Small intestine (tissue), 7 donors: ENCODE results near the gene FTCD. TPM values are rescaled to one million over a fixed set of nuclear protein-coding genes. Genes with fewer than 3 reads are reported as not detected.

Source experiments
- DNase-seq, 2 donors: peaks; one replicate each; pipeline versions ENCODE4 v3.0.0 to v3.0.0-alpha.2; 2013
- FAIRE-seq: peaks from 2 replicates; lab custom pipeline; 2012; peaks lifted over from hg19 to GRCh38; lab: Jason Lieb, UNC
- H3K27ac ChIP-seq, 3 donors: one replicate each; pipeline ENCODE4 v1.5.1; 2013; ENCODE audit warnings: low read length in 2 of 3, mild to moderate bottlenecking in 2 of 3, control low read depth in 1 of 3, inconsistent platforms in 1 of 3, low read depth in 1 of 3, moderate library complexity in 1 of 3
- H3K27me3 ChIP-seq, 3 donors: one replicate each; pipeline ENCODE4 v1.6.1; 2013; ENCODE audit warnings: low read length in 3 of 3, inconsistent platforms in 1 of 3; ENCODE audit not compliant: control insufficient read depth in 3 of 3, insufficient read depth in 3 of 3
- H3K36me3 ChIP-seq, 3 donors: one replicate each; pipeline ENCODE4 v1.6.1; 2013; ENCODE audit warnings: low read length in 3 of 3, inconsistent platforms in 1 of 3, low read depth in 1 of 3, mild to moderate bottlenecking in 1 of 3, moderate library complexity in 1 of 3; ENCODE audit not compliant: control insufficient read depth in 3 of 3, insufficient read depth in 2 of 3
- H3K4me1 ChIP-seq, 3 donors: one replicate each; pipeline ENCODE4 v1.6.1; 2013; ENCODE audit warnings: low read length in 2 of 3, inconsistent platforms in 1 of 3, low read depth in 1 of 3, mild to moderate bottlenecking in 1 of 3, moderate library complexity in 1 of 3; ENCODE audit not compliant: control insufficient read depth in 3 of 3, insufficient read depth in 2 of 3
- H3K4me3 ChIP-seq, 3 donors: one replicate each; pipeline ENCODE4 v1.5.1; 2013; ENCODE audit warnings: low read length in 3 of 3, control low read depth in 1 of 3, inconsistent platforms in 1 of 3, low read depth in 1 of 3, mild to moderate bottlenecking in 1 of 3, moderate library complexity in 1 of 3
- H3K9me3 ChIP-seq, 2 donors: one replicate each; pipeline ENCODE4 v1.6.1; 2013; ENCODE audit warnings: low read depth in 1 of 2, low read length in 1 of 2; ENCODE audit not compliant: control insufficient read depth in 2 of 2, insufficient read depth in 1 of 2
- WGBS, 3 donors: extraction: QIAGEN DNeasy Blood & Tissue Kit; methylation state at CpG; one replicate each; pipeline ENCODE4 v1.1.7; 2013; 5-methylcytosine and 5-hydroxymethylcytosine counted together
- polyA plus RNA-seq, 4 donors: library from polyadenylated mRNA; stranded (reverse) in 3 of 4; unstranded in 1 of 4; fragments of 200-250 nt in 3 of 4; fragments of 120-200 nt in 1 of 4; gene quantifications; one replicate each; pipeline versions ENCODE4 v1.2.1 to v1.2.3, GENCODE V29; 2013
- donor health status: healthy with polysubstance abuse.
- donor health status: control.
- donor health status: control.
- donor health status: Bipolar disorder and iron deficiency.
- donor health status: healthy.

The FTCD gene
- polyA plus RNA-seq, 4 donors = 0.31 to 71.8 (median 39.0) TPM

GRCh38 chr21:46135782-46136395 is 19.5 kb downstream of the FTCD start:
- no peak for DNase-seq
- Histone ChIP-seq H3K27me3 (no peaks in the 10 kb centered on the region), H3K4me3 (no peak overlapping the region), H3K36me3 (peaks cover 0 to 14% (median 0%) of the 10 kb centered on the region in 3 donors), H3K9me3 (no peaks in the 10 kb centered on the region), H3K27ac (no peak overlapping the region), H3K4me1 (peaks cover 0 to under 1% (median 0%) of the 10 kb centered on the region in 3 donors)
- 46 to 65% (median 60%) methylated on average over 4 to 7 of the region's 7 CpGs for WGBS, 3 donors
- FAIRE-seq = no peak

DNA sequence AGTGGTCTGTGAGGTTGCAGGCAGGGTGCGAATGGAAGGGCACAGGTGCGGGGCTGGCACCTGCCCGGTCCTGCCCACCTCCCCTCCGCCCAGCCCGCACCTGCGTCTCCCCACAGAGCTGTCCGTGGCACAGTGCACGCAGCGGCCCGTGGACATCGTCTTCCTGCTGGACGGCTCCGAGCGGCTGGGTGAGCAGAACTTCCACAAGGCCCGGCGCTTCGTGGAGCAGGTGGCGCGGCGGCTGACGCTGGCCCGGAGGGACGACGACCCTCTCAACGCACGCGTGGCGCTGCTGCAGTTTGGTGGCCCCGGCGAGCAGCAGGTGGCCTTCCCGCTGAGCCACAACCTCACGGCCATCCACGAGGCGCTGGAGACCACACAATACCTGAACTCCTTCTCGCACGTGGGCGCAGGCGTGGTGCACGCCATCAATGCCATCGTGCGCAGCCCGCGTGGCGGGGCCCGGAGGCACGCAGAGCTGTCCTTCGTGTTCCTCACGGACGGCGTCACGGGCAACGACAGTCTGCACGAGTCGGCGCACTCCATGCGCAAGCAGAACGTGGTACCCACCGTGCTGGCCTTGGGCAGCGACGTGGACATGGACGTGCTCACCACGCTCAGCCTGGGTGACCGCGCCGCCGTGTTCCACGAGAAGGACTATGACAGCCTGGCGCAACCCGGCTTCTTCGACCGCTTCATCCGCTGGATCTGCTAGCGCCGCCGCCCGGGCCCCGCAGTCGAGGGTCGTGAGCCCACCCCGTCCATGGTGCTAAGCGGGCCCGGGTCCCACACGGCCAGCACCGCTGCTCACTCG is 23.3 kb downstream of the FTCD start:
- Histone ChIP-seq H3K27me3 (no peaks in the 10 kb centered on the region), H3K9me3 (no peaks in the 10 kb centered on the region), H3K27ac (no peak overlapping the region), H3K4me3 (no peak overlapping the region), H3K36me3 (peaks cover 0 to 16% (median 0%) of the 10 kb centered on the region in 3 donors), H3K4me1 (no peaks in the 10 kb centered on the region)
- DNase-seq (no peak), FAIRE-seq (no peak)
- 95 to 97% (median 95%) methylated on average over 83 to 85 of the region's 85 CpGs for WGBS, 3 donors

DNA sequence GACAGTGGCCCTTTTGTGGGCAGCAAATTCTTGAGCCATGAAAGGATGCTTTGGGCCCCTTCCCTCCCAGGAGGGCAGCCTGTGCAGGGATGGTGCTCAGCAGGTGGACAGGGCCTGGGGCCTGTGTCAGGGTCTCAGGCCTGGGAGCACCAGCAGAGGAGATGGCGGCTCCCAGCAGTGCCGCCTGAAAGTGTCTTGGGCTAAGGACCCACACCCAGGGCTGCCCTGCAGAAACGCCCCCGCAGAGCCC is 23.9 kb downstream of the FTCD start:
- FAIRE-seq = no peak
- peaks cover 0 to 19% (median 0%) of the 10 kb centered on the region in 3 donors for H3K36me3 ChIP-seq
- H3K4me3 ChIP-seq = no peak overlapping the region
- H3K9me3 ChIP-seq = no peaks in the 10 kb centered on the region
- no peaks in the 10 kb centered on the region for H3K27me3 ChIP-seq
- 81 to 91% (median 90%) methylated on average over 4 of the region's 4 CpGs for WGBS, 3 donors
- DNase-seq = no peak
- H3K27ac ChIP-seq = no peak overlapping the region
- H3K4me1 ChIP-seq = no peaks in the 10 kb centered on the region

GRCh38 chr21:46130831-46131587 is 24.4 kb downstream of the FTCD start:
- no peak overlapping the region for H3K27ac ChIP-seq
- H3K9me3 ChIP-seq = no peaks in the 10 kb centered on the region
- 64 to 77% (median 76%) methylated on average over 22 of the region's 22 CpGs for WGBS, 3 donors
- H3K36me3 ChIP-seq = peaks cover 0 to 21% (median 0%) of the 10 kb centered on the region in 3 donors
- no peaks in the 10 kb centered on the region for H3K4me1 ChIP-seq
- FAIRE-seq (no peak), DNase-seq (no peak)
- no peaks in the 10 kb centered on the region for H3K27me3 ChIP-seq
- no peak overlapping the region for H3K4me3 ChIP-seq

DNA sequence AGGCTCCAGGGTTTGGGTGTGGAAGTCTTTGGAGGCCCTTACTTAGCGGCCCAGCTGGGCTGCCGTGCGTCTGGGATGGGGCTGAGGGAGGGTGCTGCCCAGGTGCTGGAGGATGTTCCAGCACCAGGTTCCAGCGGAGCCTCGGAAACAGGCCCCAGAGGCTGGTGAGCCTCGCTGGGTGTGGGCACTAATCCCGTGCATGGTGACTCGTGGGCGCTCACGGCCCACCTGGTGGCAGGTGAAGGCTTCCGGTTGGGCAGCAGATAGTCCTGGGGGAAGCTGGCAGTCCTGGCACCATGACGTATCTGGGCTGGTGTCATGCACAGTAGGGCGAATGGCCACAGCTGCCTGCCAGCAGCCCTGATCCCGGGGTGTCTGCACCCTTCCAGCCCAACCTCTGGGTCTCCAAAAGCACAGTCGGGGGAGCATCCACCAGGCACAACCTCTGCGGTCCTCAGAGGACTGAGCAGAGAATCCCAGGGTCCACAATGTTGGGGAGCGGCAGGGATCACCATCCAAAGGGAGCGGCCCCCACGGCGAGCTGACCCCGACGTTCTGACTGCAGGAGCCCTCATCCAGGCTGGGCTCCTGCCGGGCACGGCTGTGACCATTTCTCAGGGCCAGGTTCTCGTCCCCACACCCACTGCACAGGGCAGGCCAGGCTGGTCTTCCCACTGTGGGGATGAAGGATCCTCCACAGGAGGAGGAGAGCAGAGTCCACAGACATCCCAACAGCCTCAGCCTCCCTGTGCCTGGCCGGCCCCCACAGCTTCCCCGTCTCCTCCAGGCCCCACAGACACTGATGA is 25.3 kb downstream of the FTCD start:
- FAIRE-seq = no peak
- no peaks in the 10 kb centered on the region for H3K9me3 ChIP-seq
- H3K27me3 ChIP-seq = no peaks in the 10 kb centered on the region
- no peaks in the 10 kb centered on the region for H3K4me1 ChIP-seq
- H3K27ac ChIP-seq = no peak overlapping the region
- 81% methylated on average over 27 of the region's 27 CpGs for WGBS, 3 donors
- DNase-seq = no peak
- no peak overlapping the region for H3K4me3 ChIP-seq
- H3K36me3 ChIP-seq = peaks cover 0 to 22% (median 0%) of the 10 kb centered on the region in 3 donors

DNA sequence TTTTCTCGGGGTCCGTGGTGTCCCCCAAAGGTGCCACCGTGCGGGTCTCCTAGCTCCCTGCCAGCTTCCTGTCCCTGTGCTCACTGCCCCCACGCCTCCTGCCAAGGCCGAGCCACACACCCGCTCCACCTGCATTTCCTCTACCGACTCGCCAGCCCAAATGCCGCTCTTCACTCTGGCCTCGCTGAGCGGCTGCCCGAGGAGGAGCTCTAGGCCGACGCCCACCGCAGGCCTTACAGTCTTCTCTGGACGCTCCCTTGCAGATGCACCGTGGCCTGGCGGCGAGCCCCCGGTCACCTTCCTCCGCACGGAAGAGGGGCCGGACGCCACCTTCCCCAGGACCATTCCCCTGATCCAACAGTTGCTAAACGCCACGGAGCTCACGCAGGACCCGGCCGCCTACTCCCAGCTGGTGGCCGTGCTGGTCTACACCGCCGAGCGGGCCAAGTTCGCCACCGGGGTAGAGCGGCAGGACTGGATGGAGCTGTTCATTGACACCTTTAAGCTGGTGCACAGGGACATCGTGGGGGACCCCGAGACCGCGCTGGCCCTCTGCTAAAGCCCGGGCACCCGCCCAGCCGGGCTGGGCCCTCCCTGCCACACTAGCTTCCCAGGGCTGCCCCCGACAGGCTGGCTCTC is 26.3 kb downstream of the FTCD start:
- DNase-seq (no peak), FAIRE-seq (no peak)
- Histone ChIP-seq H3K27me3 (no peaks in the 10 kb centered on the region), H3K36me3 (peaks cover 0 to 28% (median 0%) of the 10 kb centered on the region in 3 donors), H3K4me3 (no peak overlapping the region), H3K4me1 (no peaks in the 10 kb centered on the region), H3K9me3 (no peaks in the 10 kb centered on the region), H3K27ac (no peak overlapping the region)
- WGBS, 3 donors = 88 to 90% (median 89%) methylated on average over 45 of the region's 45 CpGs

DNA sequence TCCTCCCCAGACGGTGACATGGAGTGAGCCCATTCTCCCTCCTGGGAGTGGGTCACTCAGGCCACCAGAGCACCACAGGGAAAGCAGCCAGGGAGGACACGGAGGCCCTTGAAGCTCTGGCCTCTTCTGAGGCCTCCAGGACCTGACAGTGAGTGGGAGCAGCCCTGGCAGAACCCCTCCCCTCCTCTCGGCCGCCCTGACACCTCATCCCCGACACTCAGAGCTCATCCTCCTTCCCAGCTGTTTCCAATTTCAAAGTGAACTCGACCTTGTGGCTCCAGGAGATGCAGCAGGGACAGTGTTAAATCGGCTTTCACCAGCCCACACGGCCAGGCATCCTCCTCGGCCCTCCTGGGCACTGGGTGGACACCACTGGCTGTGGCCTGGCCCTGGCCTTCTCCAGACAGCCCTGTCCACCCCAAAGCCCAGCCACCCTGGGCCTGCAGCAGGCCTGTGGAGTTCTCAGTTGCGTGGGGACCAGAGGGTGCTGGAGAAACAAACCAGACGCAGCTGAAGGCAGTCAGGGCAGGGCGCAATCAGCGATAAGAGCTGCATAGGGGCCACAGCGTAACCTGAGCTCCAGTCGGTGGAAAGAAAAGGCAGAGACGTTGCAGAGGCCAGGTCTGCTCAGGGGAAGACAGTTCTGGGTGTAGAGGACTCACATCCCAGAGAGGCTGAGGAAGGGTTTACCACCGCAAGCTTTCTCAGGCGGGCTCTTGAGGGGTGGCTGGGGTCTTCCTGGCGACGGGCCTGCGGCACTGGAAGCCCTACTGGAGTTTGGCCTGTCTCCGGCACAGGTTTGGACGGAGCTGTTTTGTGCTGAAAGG is 27.1 kb downstream of the FTCD start:
- no peaks in the 10 kb centered on the region for H3K27me3 ChIP-seq
- no peak overlapping the region for H3K27ac ChIP-seq
- 60 to 69% (median 68%) methylated on average over 23 of the region's 23 CpGs for WGBS, 3 donors
- H3K4me1 ChIP-seq = no peaks in the 10 kb centered on the region
- no peaks in the 10 kb centered on the region for H3K9me3 ChIP-seq
- FAIRE-seq (no peak), DNase-seq (no peak)
- no peak overlapping the region for H3K4me3 ChIP-seq
- H3K36me3 ChIP-seq = peaks cover 0 to 28% (median 0%) of the 10 kb centered on the region in 3 donors
